HFF-Myc (cell line): ENCODE measurements around the gene RNASEH2B.

ENCODE experiments used
- DNase-seq: peaks from one replicate; pipeline ENCODE4 v3.0.0-alpha.2; 2011; ENCODE audit warnings: low read depth; ENCODE audit errors: extremely low read depth
- H3K4me3 ChIP-seq: replicated peaks from 2 replicates; pipeline ENCODE4 v1.5.1; 2011; ENCODE audit warnings: low read depth, mild to moderate bottlenecking, control low read depth, low read length
- CTCF ChIP-seq: IDR thresholded peaks from 2 replicates; pipeline ENCODE4 v1.5.1; 2012; ENCODE audit warnings: mild to moderate bottlenecking, low read depth, low read length, control low read depth; ENCODE audit errors: missing control alignments

RNASEH2B gene

DNA sequence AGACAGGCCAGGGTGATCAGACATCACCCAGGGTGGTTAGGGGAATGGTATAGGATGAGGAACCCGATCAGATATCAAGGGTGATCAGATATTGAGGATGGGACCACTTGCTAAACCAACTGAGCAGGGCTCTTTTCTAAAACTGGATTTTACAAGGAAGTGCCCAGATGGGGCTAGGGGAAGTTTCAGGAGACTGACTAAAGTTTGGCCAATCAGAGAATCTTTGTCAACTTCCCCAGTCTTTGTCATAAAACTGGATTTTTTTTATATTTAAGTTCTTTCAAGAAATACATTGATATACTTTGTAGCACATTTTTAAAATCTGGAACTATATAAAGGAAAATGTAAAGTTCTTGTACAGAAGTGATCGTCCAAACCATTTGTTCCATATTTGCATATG is 35.6 kb upstream of the RNASEH2B start:
- no peak for TF ChIP-seq CTCF
- no peak for DNase-seq
- no peak overlapping the region for H3K4me3 ChIP-seq

DNA sequence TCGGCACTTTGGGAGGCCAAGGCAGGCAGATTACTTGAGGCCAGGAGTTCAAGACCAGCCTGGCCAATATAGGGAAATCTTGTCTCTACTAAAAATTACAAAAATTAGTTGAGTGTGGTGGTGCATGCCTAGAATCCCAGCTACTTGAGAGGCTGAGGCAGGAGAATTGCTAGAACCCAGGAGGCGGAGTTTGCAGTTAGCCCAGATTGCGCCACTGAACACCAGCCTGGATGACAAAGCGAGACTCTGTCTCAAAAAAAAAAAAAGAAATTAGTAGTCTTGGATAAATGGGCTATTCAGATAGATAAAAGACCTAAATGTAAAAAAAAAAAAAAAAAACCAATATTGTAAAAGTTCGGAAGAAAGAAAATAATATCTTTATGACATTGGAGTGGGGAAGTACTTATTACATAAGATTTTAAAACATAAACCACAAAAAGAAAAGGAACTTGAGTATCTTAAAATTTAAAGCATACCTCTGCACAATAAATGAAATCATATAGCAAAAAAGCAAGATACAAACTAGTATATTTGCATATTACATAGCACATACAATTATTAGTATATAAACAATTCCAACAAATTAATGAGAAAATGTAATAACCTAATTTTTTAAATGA is 26.7 kb upstream of the RNASEH2B start:
- no peak for TF ChIP-seq CTCF
- H3K4me3 ChIP-seq: no peak overlapping the region
- DNase-seq: no peak

GRCh38 chr13:50883728-50884127 is 25.9 kb upstream of the RNASEH2B start:
- no peak for DNase-seq
- TF ChIP-seq CTCF: no peak
- H3K4me3 ChIP-seq: no peak overlapping the region

DNA sequence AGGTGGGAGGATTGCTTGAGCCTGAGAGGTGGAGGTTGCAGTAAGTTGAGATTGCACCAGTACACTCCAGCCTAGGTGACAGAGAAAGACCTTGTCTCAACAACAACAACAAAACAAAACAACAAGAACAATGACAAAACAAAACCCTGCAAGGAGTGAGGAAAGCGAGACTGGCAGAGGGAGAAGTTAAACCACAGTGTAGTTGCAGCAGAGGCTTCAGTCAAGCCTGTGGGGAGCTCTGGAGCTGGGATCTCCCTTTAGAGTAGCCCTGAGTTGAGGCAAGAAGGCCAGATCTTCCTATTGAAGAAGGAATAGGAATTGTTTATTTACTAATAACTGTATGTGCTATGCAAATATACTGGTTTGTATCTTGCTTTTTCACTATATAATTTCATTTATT is 25.3 kb upstream of the RNASEH2B start:
- H3K4me3 ChIP-seq: no peak overlapping the region
- DNase-seq: no peak
- TF ChIP-seq CTCF: no peak

DNA sequence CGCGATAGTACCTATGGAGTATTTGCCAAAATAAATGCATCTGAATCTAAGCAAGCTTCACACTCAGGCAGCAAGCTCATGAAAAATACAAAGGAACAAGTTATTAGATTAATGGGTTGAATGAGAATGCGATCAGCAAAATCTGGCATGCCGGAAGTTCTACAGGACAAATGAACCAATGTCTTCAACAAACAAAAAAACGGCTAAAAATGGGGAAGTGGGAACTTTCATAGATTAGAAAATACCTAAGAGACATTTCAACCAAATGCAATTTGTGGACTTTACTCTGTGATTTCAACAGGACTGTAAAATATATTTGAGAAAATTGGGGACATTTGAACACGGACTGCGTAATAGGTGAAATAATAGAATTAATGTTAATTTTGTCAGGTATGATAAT is 22.4 kb upstream of the RNASEH2B start:
- DNase-seq: no peak
- TF ChIP-seq CTCF: no peak
- H3K4me3 ChIP-seq: no peak overlapping the region

DNA sequence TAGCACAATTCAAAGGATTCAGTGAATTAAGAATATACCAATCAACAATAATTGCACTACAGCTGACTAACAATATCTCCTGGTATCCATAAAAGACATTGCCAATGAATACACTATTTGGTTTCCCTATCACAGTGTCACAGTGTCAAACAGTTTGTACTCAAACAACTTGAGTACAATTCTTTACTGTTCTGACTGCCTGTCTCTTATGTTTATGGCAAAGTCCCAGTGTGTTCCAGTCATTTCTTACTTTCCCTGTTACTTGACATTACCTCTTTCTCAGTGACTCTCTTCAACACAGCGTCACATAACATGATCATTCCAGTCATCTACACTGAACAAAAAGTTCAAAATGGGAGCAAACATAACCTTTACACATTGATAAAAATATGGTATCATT is 21.2 kb upstream of the RNASEH2B start:
- DNase-seq: no peak
- no peak for TF ChIP-seq CTCF
- no peak overlapping the region for H3K4me3 ChIP-seq

DNA sequence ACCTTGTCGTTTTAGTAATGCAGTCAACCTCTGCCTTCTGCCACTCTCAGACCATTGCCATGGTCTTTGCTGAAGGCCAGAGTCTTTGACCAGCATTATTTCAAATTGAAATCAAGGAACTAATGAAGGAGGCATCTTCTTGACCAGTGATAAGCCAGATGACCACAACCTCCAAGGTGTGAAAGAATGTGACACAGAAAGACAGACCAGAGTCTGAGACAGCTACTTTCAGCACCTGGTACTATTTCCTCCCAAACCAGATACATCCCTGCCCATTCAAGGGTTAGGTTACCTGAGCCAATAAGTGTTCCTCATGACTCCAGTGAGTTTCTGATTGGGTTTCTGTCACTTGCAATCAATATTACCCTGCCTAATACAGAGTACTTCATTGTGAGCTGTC is 20.3 kb upstream of the RNASEH2B start:
- no peak for TF ChIP-seq CTCF
- H3K4me3 ChIP-seq: no peak overlapping the region
- no peak for DNase-seq
